ENCODE measurements around the gene TNF.
"Not testable (repeated sequence)": the region's sequence is repeated elsewhere in the genome, so short reads cannot be mapped to it uniquely, and the experiment has no call there.

TNF gene

DNA sequence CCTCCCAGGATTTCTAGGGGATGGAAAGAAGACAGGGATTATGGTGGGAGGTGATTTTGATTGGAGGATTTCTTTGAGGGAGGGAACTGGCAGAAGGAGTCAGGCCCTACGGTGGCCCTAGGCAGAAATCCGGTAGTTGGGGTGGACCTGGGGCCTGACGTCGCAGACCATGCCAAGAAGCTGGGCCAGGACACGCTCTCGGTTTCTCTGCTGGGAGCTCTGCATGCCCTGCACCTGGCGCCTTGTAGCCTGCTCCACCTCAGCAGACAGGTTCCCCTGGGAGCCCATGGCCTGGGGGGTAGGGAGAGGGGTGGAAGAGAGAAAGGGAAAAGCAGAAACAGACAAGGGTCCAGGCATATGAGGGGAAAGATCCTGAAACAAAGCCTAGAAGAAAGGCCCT is 30.1 kb upstream of the TNF start:
- DNase-seq: no peak

- DNase-seq: peak; percentile 88
Measured at GRCh38 chr6:31546339-31546957, 28.9 kb upstream of the TNF start, which contains the start of gene ATP6V1G2. Gene ATP6V1G2 (minus strand): TSS chr6:31546608. CDS start chr6:31546559, 49 bp downstream.

DNA sequence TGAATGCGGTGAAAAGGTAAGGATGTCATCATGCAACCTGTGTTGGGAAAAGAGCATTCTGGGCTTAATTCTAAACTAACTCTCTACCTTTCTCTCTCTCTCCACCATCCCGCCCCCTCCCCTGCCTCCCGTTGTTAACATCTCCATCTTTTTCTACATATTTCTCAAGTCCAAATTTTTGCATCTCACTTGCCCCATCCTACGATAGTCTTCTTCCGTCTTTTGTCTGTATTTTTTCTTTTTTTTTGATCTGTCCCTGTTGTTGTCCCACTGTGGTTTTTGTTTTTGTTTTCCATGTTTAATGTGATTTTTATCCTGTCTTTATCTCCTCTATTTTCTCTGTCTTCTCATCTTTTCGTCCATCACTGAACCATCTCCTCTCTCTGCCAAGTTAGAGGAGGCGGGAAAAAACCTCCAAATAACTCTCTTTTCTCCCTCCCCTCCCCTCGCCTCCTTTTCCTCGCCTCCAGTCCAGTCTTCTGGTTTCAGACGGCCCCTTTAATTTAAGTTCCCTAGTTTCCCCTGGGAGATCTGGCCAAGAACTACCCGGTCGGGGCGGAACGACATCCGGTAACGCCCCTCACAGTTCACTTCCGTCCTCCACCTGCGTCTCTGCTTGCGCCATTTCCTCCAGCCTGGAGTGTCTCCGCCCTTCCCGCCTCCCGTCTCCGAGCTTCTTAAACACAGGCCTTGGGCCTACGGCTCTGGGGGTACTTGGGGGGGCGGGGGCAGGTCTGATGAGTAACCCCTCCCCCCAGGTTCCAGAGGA is 28.2 kb upstream of the TNF start, which contains the start of gene NFKBIL1:
Gene NFKBIL1, plus strand, starts transcription at position 651 of the 769 bp plus-strand sequence. Its CDS starts 87 bp downstream, at position 738.
- peak; percentile 82 for DNase-seq

- no peak for DNase-seq
Measured at GRCh38 chr6:31547727-31548543, 27.4 kb upstream of the TNF start.

DNA sequence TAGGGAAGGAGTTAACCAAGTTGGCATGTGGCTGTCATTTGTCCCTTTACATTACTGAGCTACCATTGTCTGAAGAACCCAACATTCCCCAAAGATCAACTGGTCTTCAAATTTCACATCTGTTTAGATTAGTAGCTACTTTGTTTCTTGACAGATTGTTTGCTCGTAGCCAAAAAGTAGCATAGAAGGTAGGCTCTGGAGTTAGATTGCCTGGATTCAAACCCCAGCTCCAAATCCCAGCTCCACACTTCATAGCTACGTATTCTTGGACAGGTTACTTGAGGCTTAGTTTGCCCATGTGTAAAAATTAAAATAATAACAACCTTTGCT is 26.9 kb upstream of the TNF start:
- DNase-seq: no peak

DNA sequence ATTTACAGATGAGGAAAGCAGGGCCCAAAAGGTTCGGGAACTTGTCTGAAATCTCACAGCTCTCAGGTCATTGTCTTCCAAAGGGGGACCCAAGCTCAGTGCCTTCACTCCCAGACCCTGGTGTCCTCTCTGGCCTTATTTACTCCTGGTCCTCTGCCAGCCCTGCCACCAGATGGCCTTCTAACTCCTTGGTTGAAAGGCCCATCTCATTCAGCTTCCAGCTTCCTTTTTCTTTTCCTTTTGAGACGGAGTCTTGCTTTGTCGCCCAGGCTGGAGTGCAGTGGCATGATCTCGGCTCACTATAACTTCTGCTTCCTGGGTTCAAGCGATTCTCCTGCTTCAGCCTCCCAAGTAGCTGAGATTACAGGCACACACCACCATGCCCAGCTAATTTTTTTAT is 24.0 kb upstream of the TNF start:
- not testable (repeated sequence) for DNase-seq

GRCh38 chr6:31556307-31556706 is 19.1 kb upstream of the TNF start:
- DNase-seq: no peak

DNA sequence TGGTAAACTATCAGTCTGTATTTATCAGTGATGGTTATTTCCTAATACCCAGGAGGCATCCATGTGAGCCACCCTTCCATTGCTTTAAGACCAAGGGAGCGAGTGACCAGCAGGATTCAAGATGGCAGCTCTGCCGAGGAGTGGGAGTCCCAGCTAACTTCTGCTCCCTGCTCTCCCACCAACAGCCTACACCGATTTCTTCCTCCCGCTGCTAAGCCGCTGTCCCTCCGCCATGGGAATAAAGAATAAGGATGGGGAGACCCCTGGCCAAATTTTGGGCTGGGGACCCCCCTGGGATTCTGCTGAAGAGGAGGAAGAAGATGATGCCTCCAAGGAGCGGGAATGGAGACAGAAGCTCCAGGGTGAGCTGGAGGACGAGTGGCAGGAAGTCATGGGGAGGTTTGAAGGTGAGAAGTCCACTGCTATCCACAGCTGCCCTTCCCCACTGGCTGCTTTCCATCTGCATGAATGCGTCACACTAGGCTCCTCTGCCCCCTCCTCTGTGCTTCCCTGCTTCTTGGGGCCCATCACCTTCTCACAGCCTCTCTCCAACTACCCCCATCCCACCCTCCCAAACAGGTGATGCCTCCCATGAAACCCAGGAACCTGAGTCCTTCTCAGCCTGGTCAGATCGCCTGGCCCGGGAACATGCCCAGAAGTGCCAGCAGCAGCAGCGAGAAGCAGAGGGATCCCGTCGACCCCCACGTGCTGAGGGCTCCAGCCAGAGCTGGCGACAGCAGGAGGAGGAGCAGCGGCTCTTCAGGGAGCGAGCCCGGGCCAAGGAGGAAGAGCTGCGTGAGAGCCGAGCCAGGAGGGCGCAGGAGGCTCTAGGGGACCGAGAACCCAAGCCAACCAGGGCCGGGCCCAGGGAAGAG is 17.7 kb upstream of the TNF start:
- DNase-seq: no peak

DNA sequence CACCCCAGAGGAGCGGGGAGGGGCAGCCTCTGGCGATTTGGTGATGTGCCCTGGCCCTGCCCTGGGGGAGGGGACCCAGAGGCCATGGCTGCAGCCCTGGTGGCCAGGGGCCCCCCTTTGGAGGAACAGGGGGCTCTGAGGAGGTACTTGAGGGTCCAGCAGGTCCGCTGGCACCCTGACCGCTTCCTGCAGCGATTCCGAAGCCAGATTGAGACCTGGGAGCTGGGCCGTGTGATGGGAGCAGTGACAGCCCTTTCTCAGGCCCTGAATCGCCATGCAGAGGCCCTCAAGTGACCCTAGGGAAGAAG is 17.1 kb upstream of the TNF start:
- no peak for DNase-seq

- no peak for DNase-seq
Measured at GRCh38 chr6:31558631-31559500, 16.5 kb upstream of the TNF start.

DNA sequence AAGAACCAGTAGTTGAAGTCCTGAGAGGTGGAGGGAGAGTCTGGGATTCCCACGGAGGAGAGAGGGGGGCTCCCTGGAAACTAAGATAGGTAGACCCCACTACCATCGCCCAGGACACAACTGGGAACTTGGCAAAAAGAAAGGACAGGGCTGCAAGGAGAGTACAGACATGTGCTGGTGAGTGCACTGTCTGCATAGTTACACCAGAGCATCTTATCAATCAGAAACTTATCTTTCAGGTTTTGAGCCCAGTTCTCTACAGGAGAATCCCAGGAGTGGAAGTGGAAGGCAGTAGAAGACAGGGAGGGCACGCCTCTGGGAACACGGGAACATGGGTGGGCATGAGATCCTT is 15.8 kb upstream of the TNF start:
- no peak for DNase-seq

DNA sequence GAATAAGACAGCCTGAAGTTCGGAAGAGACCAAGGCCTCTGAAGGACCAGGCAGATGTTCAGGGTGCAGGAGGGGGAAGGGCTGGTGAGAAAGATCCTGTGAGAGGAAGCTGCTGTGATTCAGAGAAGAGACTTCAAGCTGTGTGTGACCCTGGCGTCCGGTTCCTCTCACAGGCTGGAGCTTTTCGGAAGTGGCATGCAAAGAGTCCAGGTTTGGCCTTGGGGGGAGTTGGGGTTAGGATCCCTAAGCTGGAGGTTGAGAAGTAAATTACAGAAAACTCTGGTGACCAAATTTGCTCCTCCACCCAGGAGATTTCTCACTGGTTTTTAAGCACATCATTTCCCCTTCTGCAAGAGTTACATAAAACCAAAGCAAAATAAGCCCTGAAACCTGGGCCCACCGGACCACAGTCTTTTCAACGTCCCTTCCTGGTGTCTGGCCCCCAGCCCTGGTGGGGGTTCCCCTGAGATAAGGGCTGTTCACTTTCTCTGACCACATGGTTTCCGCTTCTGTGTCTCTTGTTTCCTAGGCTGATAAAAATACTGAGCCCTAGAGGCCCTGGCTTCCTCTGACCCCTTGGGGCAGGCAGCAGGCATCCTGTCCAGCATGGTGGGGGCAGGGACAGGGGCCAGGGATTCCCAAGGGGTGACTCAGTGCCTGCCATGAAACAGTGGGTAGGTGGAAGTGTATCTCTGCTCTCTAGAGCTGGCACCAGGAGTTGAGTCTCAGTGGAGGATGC is 15.2 kb upstream of the TNF start:
- no peak for DNase-seq

DNA sequence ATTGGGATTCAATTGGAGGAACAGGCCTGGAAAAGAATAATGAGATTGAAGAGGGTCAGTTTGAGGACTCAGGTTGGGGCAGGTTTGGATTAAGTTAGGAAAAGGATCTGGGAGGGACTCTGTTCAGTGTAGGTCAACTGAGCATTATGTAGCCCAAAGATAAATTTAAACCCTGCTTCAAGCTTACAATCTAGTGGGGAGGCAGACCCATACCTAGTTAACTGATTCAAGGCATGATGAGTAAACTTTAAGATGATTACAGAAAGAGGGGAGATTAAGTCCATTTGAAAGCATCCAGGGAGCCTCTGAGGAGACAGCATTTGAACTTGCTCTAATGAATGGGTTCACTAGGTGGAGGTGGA is 14.7 kb upstream of the TNF start:
- DNase-seq: no peak

- no peak for DNase-seq
Measured at GRCh38 chr6:31567531-31568370, 7.6 kb upstream of the TNF start.

DNA sequence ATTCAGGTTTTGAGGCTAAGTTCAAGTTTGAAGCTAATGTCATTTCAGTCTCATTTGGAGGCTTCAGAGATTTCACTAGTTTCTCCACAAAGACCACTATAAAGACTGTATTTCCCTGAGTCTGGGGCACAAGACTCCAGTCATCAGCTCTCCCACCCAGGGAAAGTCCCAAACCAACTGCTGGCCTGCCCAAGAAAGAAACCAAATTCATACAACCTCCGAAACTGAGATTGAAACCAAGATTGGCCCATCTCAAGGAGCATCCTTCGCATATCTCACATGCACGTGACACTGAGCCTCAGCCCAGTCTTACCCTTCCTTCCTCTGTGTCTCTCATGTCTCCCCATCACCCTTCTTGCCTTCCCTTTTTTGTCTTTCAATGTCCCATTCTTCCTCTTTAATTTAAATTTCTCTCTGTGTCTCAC is 6.8 kb upstream of the TNF start:
- DNase-seq: peak; percentile 57

DNA sequence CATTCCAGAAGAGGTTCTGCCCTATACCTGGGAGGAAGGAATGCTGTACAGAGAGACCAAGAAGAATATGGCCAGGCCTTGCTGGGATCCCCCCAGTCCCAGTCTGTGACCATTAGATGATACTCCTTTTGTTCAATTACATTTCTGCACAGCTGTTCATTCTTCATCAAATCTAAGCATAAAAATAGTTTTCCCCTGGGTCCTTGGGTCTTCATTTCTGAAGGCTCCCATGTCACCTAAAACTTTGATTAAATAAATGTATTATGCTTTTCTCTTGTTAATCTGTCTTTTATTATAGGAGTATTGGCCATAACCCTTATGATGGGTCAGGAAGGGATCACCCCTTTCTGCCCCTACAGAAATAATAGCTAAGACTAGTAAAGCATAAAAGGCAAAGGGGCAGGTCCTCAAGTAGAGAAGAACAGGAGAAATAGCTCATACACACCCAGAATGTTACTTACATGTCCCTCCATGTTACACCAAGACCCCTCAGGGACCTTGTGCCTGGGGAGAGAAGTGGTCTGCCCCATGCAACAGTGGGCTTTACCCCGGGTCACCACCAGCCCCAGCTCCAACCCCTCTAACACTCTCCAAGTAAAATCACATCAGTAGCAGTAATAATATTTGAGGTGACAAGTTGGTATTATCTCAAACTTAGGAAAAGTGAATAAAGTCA is 5.4 kb upstream of the TNF start:
- DNase-seq: no peak

DNA sequence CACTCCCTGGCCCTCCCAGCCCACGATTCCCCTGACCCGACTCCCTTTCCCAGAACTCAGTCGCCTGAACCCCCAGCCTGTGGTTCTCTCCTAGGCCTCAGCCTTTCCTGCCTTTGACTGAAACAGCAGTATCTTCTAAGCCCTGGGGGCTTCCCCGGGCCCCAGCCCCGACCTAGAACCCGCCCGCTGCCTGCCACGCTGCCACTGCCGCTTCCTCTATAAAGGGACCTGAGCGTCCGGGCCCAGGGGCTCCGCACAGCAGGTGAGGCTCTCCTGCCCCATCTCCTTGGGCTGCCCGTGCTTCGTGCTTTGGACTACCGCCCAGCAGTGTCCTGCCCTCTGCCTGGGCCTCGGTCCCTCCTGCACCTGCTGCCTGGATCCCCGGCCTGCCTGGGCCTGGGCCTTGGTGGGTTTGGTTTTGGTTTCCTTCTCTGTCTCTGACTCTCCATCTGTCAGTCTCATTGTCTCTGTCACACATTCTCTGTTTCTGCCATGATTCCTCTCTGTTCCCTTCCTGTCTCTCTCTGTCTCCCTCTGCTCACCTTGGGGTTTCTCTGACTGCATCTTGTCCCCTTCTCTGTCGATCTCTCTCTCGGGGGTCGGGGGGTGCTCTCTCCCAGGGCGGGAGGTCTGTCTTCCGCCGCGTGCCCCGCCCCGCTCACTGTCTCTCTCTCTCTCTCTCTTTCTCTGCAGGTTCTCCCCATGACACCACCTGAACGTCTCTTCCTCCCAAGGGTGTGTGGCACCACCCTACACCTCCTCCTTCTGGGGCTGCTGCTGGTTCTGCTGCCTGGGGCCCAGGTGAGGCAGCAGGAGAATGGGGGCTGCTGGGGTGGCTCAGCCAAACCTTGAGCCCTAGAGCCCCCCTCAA is 3.1 kb upstream of the TNF start, which contains the start of gene LTA:
Gene LTA, plus strand, starts transcription at position 249 of the 871 bp plus-strand sequence. Its CDS starts 454 bp downstream, at position 703.
- peak; percentile 79 for DNase-seq

Measured in activated CD4-positive, CD25-positive, alpha-beta regulatory T cell treated with anti-CD3 and anti-CD28 coated beads, Interleukin-2, amount 50 U/mL, for 72 hours (primary cell).